ENCODE measurements around the gene BIRC3. TPM values are rescaled to one million over a fixed set of nuclear protein-coding genes. Genes with fewer than 3 reads are reported as not detected.

The BIRC3 gene
- total RNA-seq, 1 donor from 2014 or later, result 1.3 TPM

- H3K4me3 ChIP-seq (ENCODE audit: low read depth, low read length), result no peak overlapping the region
- FAIRE-seq, result no peak
- DNase-seq (ENCODE audit: low read depth), result no peak
- no peak for TF ChIP-seq CTCF (IDR thresholded peaks at IDR 0.05; ENCODE audit: insufficient read depth, low read length, severe bottlenecking)
- no peaks in the 10 kb centered on the region for H3K36me3 ChIP-seq (ENCODE audit: control insufficient read depth, insufficient read depth, low read length)
- no peaks in the 10 kb centered on the region for H3K27me3 ChIP-seq (ENCODE audit: control insufficient read depth, insufficient read depth, low read length)
Measured at GRCh38 chr11:102307727-102308038, 9.6 kb upstream of the BIRC3 start.

GRCh38 chr11:102309621-102310541, 7.4 kb upstream of the BIRC3 start:
- H3K36me3 ChIP-seq (ENCODE audit: control insufficient read depth, insufficient read depth, low read length), result no peaks in the 10 kb centered on the region
- TF ChIP-seq CTCF (IDR thresholded peaks at IDR 0.05; ENCODE audit: insufficient read depth, low read length, severe bottlenecking), result no peak
- DNase-seq (ENCODE audit: low read depth), result no peak
- peak; percentile 58 for FAIRE-seq
- H3K4me3 ChIP-seq (ENCODE audit: low read depth, low read length), result no peak overlapping the region
- no peaks in the 10 kb centered on the region for H3K27me3 ChIP-seq (ENCODE audit: control insufficient read depth, insufficient read depth, low read length)

- no peak for FAIRE-seq
- DNase-seq (ENCODE audit: low read depth), result no peak
- Histone ChIP-seq H3K4me3 (ENCODE audit: low read depth, low read length) (no peak overlapping the region), H3K27me3 (ENCODE audit: control insufficient read depth, insufficient read depth, low read length) (no peaks in the 10 kb centered on the region), H3K36me3 (ENCODE audit: control insufficient read depth, insufficient read depth, low read length) (no peaks in the 10 kb centered on the region)
- TF ChIP-seq CTCF (IDR thresholded peaks at IDR 0.05; ENCODE audit: insufficient read depth, low read length, severe bottlenecking), result no peak
Measured at GRCh38 chr11:102312667-102313066, 4.6 kb upstream of the BIRC3 start.

- no peak overlapping the region for H3K4me3 ChIP-seq (ENCODE audit: low read depth, low read length)
- H3K27me3 ChIP-seq (ENCODE audit: control insufficient read depth, insufficient read depth, low read length), result no peaks in the 10 kb centered on the region
- FAIRE-seq (no peak), DNase-seq (ENCODE audit: low read depth) (no peak)
- H3K36me3 ChIP-seq (ENCODE audit: control insufficient read depth, insufficient read depth, low read length), result no peaks in the 10 kb centered on the region
- TF ChIP-seq CTCF (IDR thresholded peaks at IDR 0.05; ENCODE audit: insufficient read depth, low read length, severe bottlenecking), result no peak
Measured at GRCh38 chr11:102313238-102313940, 3.9 kb upstream of the BIRC3 start.

GRCh38 chr11:102314784-102315183, 2.5 kb upstream of the BIRC3 start:
- FAIRE-seq, result no peak
- no peak for DNase-seq (ENCODE audit: low read depth)
- Histone ChIP-seq H3K4me3 (ENCODE audit: low read depth, low read length) (no peak overlapping the region), H3K36me3 (ENCODE audit: control insufficient read depth, insufficient read depth, low read length) (no peaks in the 10 kb centered on the region), H3K27me3 (ENCODE audit: control insufficient read depth, insufficient read depth, low read length) (no peaks in the 10 kb centered on the region)
- no peak for TF ChIP-seq CTCF (IDR thresholded peaks at IDR 0.05; ENCODE audit: insufficient read depth, low read length, severe bottlenecking)
